ENCODE measurements around the gene GALNT7.

Gene GALNT7

DNA sequence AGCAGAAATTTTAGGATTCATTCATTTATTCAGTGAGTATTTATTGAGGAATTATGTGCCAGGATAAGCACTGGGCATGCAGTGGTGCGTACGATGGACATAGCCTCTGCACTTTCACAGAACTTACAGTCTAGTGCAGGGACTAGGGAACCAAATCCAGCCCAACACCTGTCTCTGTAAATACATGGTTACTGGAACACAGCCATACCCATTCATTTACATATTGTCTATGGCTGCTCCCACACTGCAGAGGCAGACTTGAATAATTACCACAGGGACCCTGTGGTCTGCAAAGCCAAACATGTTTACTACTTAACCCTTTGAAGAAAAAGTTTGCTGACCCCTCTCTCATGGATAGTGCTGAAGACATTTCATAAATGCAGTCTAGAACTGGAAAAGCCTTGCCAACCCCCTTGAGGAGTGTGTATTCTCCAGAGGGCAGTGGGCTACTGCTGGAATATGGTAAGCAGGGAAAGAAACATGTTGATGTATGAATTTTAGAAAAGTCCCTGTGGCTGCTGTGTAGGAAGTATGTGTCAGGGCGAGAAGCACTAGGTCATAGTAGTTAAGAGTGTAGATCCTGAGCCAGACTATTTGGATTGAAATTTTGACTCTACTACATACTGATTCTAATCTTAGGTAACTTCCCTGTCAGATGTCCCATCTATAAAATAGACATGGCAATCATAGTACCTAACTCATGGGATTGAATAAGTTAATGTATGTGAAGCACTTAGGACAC, 75.5 kb downstream of the GALNT7 start:
- no peak overlapping the region for H3K4me2 ChIP-seq (ENCODE audit: low read depth, low read length, poor library complexity, severe bottlenecking)
- H3K36me3 ChIP-seq (ENCODE audit: low read length) = no peaks in the 10 kb centered on the region
- no peak overlapping the region for H3K27ac ChIP-seq (ENCODE audit: low read depth, low read length)
- no peak overlapping the region for H3K9ac ChIP-seq (ENCODE audit: low read length)
- H3K4me3 ChIP-seq (ENCODE audit: insufficient read depth, low read length, poor library complexity, severe bottlenecking) = no peak overlapping the region
- no peaks in the 10 kb centered on the region for H3K27me3 ChIP-seq (ENCODE audit: low read length)
- no peak overlapping the region for H2AFZ ChIP-seq (ENCODE audit: low read depth, low read length, severe bottlenecking)
- H3F3A ChIP-seq (ENCODE audit: insufficient read depth) = no peaks in the 10 kb centered on the region
- no peaks in the 10 kb centered on the region for H3K9me2 ChIP-seq (replicated peaks; ENCODE audit: insufficient read depth, low read length)
- H4K20me1 ChIP-seq (ENCODE audit: low read depth, low read length) = peaks cover 4% of the 10 kb centered on the region; the same call in 1 of the 2 replicates
- no peaks in the 10 kb centered on the region for H3K79me2 ChIP-seq (ENCODE audit: insufficient read depth, low read length)
- no peaks in the 10 kb centered on the region for H3K9me3 ChIP-seq (ENCODE audit: insufficient read depth, low read length)
- TF ChIP-seq EZH2phosphoT487 (conservative IDR thresholded peaks at IDR 0.05; ENCODE audit: low read length) (no peak), CTCF (IDR thresholded peaks at IDR 0.05; ENCODE audit: insufficient read depth, low read length, poor library complexity, severe bottlenecking) (no peak)

GRCh38 chr4:173245952-173246351, 77.3 kb downstream of the GALNT7 start:
- Histone ChIP-seq H3K4me3 (ENCODE audit: insufficient read depth, low read length, poor library complexity, severe bottlenecking) (no peak overlapping the region), H2AFZ (ENCODE audit: low read depth, low read length, severe bottlenecking) (no peak overlapping the region), H3K27ac (ENCODE audit: low read depth, low read length) (no peak overlapping the region), H3K27me3 (ENCODE audit: low read length) (no peaks in the 10 kb centered on the region), H3F3A (ENCODE audit: insufficient read depth) (no peaks in the 10 kb centered on the region), H3K4me2 (ENCODE audit: low read depth, low read length, poor library complexity, severe bottlenecking) (no peak overlapping the region), H3K9me3 (ENCODE audit: insufficient read depth, low read length) (no peaks in the 10 kb centered on the region), H3K79me2 (ENCODE audit: insufficient read depth, low read length) (no peaks in the 10 kb centered on the region), H3K36me3 (ENCODE audit: low read length) (no peaks in the 10 kb centered on the region), H3K9ac (ENCODE audit: low read length) (no peak overlapping the region), H3K9me2 (replicated peaks; ENCODE audit: insufficient read depth, low read length) (no peaks in the 10 kb centered on the region), H4K20me1 (ENCODE audit: low read depth, low read length) (peaks cover 4% of the 10 kb centered on the region; the same call in 1 of the 2 replicates)
- TF ChIP-seq EZH2phosphoT487 (conservative IDR thresholded peaks at IDR 0.05; ENCODE audit: low read length) (no peak), CTCF (IDR thresholded peaks at IDR 0.05; ENCODE audit: insufficient read depth, low read length, poor library complexity, severe bottlenecking) (no peak)

- no peaks in the 10 kb centered on the region for H3K79me2 ChIP-seq (ENCODE audit: insufficient read depth, low read length)
- H3K9me2 ChIP-seq (replicated peaks; ENCODE audit: insufficient read depth, low read length) = no peaks in the 10 kb centered on the region
- H4K20me1 ChIP-seq (ENCODE audit: low read depth, low read length) = peaks cover 4% of the 10 kb centered on the region; the same call in 1 of the 2 replicates
- no peaks in the 10 kb centered on the region for H3F3A ChIP-seq (ENCODE audit: insufficient read depth)
- H3K9me3 ChIP-seq (ENCODE audit: insufficient read depth, low read length) = no peaks in the 10 kb centered on the region
- H3K4me2 ChIP-seq (ENCODE audit: low read depth, low read length, poor library complexity, severe bottlenecking) = no peak overlapping the region
- no peak overlapping the region for H2AFZ ChIP-seq (ENCODE audit: low read depth, low read length, severe bottlenecking)
- TF ChIP-seq EZH2phosphoT487 (conservative IDR thresholded peaks at IDR 0.05; ENCODE audit: low read length) = no peak
- TF ChIP-seq CTCF (IDR thresholded peaks at IDR 0.05; ENCODE audit: insufficient read depth, low read length, poor library complexity, severe bottlenecking) = no peak
- no peak overlapping the region for H3K27ac ChIP-seq (ENCODE audit: low read depth, low read length)
- H3K4me3 ChIP-seq (ENCODE audit: insufficient read depth, low read length, poor library complexity, severe bottlenecking) = no peak overlapping the region
- no peaks in the 10 kb centered on the region for H3K36me3 ChIP-seq (ENCODE audit: low read length)
- no peaks in the 10 kb centered on the region for H3K27me3 ChIP-seq (ENCODE audit: low read length)
- no peak overlapping the region for H3K9ac ChIP-seq (ENCODE audit: low read length)
Observed at GRCh38 chr4:173246719-173247118, 78.1 kb downstream of the GALNT7 start.

Data from SU-DHL-6 (cell line).